GM18868 (cell line): ENCODE results near the gene ABCA3.
"Not testable (repeated sequence)": the region's sequence is repeated elsewhere in the genome, so short reads cannot be mapped to it uniquely, and the experiment has no call there.

Source experiments
- ATAC-seq: cut with Tn5 transposase; IDR thresholded peaks from one replicate; pipeline ENCODE4 v1.9.1; 2021; ENCODE audit warnings: mild to moderate bottlenecking, moderate library complexity; ENCODE audit not compliant: unreplicated experiment

The ABCA3 gene

DNA sequence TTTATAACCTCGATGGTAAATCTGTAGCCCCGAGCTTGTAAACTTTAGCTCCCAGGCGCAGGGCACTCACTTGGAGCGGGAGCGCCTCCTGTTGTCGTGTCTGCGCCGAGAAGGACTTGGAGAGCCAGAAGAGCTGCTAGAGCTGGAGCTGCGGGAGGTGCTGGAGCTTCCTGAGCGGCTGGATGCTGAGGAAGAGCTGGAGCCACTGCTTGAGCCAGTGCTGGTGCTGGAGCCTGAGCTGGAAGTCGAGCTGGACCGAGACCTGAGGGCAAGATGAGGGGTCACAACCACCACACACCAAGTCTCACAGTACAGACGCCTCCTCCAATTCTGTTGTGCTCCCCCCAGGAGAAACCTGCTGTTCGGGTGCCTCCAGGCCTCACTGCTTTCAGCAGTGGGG, 77.5 kb downstream of the ABCA3 start:
- not testable (repeated sequence) for ATAC-seq

DNA sequence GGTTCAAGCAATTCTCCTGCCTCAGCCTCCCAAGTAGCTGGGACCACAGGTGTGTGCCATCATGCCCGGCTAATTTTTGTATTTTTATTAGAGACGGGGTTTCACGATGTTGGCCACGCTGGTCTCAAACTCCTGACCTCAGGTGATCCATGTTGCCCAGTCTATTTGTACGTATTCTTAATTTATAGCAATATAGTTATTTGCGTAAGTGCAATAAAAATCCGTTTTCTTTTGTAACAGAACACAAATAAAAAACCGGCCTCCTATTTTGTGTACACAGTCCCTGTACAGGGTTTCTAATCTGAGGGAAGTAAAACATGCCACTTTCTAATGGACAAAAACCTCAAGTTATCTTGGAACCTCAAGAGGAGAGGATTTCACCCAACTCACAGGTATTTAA, 80.3 kb downstream of the ABCA3 start:
- no peak for ATAC-seq

DNA sequence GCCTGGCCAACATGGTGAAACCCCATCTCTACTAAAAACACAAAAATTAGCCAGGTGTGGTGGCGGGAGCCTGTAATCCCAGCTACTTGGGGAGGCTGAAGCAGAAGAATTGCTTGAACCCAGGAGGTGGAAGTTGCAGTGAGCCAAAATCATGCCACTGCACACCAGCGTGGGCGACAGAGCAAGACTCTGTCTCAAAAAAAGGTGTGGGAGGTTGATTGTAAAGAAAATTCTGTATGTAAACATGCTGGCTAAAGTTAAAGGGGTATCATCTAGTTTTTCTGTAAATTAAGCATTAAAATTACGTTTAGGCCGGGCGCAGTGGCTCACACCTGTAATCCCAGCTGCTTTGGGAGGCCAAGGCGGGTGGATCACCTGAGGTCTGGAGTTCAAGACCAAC, 82.0 kb downstream of the ABCA3 start:
- ATAC-seq = not testable (repeated sequence)

DNA sequence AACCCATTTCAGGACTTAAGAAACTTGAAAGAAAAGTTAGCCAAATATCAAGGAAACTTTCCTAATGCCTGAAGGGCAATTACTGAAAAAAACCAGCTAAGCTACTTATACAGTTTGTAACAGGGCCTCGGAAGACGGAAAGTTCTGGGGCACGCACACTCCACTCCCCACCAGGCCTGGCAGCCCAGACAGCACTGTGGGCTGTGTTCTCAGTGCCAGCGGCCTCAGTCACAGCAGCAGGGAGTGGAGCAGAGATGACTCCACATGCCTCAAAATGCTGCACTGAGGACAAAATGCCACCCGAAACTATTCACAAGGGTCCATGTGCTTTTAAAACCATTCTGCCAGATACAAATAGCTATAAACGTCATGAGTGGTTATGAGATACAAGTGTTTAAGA, 82.8 kb downstream of the ABCA3 start:
- ATAC-seq = no peak

DNA sequence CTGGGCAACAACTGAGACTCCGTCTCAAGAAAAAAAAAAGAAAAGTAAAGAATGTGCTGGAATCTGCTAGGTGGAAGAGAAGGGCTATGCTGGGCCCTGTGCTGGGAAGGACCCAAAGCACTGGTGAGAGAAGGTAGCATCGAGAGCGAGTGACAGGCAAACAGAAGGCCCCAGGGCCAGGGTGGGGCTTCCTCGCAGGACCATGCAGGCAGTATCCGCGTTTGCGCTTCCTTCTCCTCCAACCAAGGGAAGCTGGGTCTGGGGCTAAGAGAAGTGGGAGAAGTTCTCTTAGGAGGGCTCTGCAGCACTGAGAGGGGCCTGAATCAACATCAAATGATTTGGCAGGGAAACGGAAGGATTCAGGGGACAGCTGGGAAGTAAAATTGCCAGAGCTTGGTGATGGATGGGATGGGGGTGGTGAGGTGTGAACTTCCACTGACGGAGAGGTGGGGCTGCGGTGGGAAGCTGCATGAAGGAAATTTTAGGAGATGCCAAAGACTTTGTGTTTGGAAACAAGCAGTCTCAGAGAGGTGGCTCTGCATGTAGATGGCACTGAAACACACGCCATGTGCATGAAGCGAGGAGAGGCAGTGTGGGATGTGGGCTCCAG, 83.9 kb downstream of the ABCA3 start:
- no peak for ATAC-seq

DNA sequence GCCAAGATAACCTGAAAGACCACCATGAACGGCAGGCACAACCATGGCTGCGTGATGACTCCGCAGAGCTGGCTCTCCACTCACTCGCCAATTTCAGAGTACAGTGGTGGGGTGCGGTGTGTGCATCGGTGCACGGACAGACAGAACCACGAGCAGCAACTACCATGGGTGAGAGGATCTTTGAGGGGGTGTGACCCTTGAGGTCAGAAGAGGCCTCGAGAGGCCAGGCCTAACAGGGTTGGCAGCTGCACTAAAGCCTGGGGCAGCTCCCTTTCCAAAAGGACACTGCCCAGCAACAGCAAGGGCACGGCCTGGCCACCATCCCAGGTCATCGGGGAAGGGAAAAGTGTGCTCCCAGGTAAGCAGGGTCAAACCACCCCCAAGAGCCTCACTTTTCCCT, 87.2 kb downstream of the ABCA3 start:
- ATAC-seq = no peak

DNA sequence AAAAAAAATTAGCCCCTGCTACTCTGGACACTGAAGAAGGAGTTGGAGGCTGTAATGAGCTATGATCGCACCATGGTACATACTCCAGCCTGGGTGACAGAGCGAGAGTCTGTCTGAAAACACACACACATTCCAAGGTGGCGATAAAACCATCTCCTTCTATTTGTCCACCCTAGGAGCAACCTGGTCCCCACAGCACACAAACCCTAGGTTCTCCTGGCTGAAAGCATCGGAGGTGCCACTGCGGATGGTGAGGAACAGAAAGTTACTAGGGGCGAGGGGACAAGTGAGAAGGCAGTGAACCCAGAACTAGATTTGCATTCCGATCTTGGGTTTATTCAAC, 87.8 kb downstream of the ABCA3 start:
- no peak for ATAC-seq

DNA sequence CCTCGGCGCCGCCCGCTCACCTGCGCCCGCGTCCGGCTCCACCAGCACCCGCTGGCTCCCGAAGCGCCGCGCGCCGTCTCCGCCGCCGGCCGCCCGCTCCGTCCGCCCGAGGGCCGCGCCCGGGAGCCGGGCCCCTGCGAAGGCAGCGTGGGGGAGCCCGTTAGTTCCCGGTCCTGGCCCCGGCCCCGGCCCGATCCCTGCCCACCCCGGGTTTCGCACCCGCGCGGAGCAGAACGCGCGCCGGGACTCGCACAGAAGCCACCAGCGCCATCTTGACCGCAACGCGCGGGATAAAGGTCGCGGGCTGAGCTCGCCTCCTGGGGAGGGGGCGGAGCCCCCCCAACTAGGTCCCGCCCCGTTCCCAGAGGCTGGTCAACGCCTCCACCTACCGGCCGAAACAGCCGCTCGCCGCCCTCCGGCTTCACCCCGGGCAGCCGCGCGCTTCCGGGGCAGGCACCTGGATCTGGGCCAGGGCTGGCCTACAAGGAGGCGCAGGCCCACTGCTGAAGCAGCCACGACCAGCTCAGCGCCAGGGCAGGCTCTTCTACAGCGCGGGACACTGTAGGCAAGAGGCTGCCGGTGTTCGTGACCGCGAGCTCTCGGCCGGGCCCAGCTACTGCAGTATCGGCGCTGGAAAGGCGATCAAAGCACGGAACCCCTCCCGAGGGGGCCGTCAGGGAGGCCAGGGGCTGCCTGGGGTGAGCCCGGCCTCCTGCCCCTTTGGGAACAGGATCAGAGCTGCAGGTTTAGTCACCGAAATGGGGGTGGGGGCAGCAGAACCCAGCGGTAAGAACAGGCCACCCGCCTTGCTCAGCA, 89.0 kb downstream of the ABCA3 start, which contains the start of gene ECI1:
Gene ECI1 (minus strand): TSS at position 292 of the 816 bp plus-strand sequence. CDS start 21 bp downstream, at position 271.
- peak; percentile 89 for ATAC-seq

DNA sequence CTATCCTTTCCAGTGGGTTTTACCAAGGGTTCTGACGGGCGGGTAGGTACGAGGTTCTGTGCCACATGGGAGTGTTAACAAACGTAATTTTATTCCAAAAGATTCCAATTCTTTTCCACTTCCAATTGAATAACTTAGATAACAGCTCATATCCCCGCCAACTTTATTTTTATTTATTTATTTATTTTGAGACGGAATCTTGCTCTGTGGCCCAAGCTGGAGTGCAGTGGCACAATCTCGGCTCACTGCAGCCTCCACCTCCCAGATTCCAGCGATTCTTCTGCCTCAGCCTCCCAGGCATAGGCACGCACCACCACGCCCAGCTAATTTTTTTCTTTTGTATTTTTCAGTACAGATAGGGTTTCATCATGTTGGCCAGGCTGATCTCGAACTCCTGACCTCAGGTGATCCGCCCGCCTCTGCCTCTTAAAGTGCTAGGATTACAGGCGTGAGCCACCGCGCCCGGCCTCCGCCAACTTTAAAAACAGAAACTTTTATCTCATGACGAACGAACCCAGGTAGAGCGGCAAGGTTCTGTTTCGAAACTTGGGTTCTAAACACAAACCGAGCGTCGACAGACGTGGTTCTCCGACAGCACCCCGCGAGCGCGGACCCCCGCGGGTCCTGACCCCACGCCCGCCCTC, 89.8 kb downstream of the ABCA3 start:
- ATAC-seq = no peak

DNA sequence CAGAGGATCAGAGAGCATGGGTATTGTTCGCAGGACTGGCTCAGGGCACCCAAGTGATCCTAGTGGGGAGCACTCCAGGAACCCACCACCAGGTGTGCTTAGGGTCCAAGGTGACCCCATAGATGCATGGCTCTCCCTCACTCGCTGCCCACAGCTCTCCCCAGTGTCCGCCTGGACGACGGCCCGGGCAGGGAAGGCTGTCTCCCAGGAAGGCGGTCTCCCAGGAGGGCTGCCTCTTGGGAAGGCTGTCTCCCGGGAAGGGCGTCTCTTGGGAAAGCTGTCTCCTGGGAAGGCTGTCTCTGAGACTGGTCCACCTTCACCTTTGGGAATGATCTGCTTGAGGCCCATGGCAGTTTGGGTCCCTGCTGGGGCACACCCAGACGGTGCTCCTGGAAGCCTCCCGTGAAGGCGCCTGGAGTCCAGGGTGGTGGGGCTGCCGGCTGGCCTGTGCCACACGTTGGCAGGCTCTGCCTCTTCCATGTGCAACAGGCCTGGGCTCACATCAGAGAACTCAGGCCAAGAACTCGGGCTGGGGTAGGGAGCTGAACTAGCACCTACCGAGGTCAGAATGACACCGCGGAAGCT, 94.1 kb downstream of the ABCA3 start:
- ATAC-seq = no peak

DNA sequence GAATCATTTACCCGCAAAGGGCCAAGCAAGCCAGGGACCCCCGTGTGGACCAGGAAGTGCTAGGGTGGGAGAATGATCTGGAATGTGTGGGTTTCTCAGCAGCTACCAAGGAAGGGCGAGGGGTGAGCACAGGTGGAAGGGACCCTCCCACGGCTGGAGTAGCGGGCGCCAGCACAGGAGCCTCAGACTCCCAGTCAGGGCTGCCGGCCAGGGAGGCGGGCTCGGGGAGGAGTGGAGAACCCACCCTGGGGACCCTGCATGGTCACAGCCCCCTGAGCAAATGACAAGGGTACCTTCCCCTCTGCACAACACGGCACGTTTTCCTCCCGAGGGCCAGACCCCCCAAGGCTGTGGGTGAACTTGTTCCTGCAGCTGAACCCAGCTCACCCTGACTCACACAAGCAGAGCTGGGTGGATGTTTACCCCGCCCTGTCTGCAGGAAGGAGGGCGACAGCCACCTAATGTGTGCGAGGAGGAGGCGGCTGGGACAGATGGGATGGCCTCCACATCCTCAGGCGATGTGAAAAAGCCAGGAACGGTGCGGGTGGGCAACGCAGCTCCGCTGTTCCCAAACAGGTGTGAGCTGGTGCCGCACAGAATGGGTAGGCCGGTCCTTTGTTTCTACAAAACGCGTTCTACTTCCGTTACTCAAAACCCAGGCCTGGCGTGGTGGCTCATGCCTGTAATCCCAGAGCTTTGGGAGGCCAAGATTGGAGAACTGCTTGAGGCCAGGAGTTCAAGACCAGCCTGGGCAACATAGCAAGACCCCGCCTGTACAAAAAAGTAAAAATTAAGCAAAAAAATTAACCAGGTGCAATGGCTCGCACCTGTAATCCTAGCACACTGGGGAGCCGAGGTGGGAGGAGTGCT, 95.4 kb downstream of the ABCA3 start:
- ATAC-seq = no peak

DNA sequence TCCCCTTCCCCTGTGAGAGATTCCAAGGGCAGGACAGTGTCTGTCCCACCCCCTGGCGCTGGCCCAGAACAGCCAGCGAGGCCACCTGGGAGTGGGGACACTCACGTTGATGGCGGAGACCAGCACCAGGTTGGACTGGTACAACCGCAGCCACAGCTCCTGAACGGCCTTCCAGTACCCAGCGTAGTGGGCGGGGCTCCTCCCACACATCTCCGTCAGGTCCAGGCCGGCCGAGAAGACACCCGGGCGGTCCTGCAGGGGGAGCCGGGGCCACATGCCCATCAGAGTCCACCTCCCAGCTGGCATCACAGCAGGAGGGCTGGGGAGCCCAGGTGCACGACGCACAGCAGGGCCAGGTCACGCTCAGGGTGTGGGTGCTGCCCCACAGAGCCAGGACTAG, 96.2 kb downstream of the ABCA3 start:
- ATAC-seq = no peak

DNA sequence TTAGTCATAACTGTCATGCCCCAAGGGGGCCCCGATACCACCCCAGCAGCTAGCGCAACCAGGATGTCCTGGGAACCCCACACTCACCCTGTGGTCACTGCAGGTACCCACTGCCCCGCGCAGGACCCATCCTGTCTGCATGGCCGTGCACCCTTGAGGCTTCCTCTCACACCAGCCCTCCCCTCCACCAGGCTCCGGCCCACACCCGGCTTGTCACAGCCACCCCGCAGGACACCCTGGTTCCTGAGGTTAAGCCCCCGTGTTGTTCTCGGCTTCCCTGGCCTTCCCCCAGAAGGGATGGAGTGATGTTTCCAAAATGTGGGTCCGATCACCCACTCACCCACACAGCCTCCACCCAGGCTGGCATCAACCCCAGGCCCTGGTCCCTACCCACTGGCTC, 96.7 kb downstream of the ABCA3 start:
- no peak for ATAC-seq

DNA sequence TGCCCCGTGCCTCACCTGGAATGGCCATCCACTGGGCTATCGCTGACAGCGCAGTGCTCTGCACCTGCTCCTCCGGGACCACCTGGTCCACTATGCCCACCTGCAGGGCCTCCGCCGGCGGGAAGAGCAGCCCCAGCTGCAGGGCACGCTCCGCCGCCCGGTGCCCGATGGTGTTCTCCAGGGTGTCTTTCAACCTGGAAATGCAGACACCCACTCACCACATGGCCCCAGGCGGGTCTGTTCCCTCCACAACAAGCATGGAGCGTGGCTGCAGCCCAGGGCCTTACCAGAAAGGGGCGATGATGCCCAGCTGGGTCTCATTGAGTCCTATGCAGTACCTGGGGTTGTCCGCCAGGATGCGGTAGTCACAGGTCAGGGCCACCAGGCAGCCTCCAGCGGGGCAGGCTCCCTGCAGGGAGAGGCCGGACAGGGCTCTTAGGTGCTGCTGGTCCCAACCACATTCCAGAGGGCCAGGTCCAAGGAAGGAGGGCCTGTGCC, 97.4 kb downstream of the ABCA3 start:
- no peak for ATAC-seq

DNA sequence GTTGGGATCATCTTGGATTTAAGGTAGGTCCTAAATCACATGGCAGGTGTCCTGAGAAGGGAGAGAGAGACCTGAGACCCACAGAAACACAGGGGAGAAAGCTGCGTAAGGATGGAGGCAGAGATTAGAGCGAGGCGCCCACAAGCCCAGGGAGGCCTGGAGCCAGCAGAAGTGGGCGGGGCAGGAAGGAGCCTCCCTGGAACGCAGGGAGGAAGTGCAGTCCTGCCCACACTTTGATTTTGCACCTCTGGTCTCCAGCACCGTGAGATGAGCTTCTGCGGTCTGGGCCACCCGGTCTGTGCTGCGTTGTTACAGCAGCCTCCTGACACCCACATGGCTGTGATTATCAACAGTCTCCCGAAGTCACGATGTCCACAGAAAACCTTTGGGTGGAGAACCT, 97.9 kb downstream of the ABCA3 start:
- ATAC-seq = no peak

DNA sequence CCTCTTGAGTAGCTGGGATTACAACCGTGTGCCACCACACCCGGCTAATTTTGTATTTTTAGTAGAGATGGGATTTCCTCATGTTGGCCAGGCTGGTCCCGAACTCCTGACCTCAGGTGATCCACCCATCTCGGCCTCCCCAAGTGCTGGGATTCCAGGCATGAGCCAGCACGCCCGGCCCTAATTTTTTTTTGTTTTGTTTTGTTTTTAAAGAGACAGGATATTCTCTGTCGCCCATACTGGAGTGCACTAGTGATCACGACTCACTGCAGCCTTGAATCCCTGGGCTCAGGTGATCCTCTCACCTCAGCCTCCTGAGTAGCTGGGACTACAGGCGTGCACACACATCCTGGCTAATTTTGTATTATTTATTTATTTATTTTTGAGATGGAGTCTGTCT, 100.2 kb downstream of the ABCA3 start:
- ATAC-seq = not testable (repeated sequence)

DNA sequence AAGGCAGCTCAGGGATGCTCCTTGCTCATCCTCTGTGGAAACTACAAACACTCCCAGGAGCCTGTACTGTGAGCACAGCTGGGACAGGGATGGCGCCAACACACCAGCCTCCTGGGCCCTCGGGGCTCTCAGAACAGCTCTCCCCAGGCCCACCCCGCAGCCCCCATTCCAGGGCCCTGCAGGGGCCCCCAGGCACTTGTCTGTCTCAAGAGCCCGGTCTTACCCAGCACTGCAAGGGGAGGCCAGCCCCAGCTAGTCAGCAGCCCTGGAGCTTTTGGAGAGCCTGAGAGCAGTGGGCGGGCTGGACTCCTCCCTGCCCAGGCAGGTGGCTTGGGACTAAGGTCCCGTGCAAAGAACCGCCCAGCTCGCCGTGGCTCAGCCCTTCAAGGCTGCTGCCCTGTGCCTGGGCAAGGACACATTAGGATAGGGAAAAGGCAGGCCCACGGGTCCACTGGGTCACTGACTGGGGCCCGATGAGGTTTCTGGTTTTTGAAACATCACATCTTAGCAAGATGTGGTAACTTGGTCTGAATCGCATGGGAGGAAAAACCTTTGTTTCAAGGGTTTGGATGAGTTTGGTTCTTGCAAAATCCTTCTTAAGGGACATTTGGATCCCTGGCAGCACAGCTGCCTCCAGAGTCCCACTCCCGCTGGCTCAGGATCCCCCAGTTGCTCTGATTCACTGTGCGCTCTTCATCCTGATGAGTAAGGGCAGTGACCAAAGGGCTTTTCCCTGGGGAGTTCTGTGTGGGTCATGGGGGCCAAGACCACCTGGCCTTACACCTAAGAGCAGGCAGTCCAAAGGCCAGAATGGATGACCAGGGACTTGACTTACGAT, 101.5 kb downstream of the ABCA3 start:
- no peak for ATAC-seq

DNA sequence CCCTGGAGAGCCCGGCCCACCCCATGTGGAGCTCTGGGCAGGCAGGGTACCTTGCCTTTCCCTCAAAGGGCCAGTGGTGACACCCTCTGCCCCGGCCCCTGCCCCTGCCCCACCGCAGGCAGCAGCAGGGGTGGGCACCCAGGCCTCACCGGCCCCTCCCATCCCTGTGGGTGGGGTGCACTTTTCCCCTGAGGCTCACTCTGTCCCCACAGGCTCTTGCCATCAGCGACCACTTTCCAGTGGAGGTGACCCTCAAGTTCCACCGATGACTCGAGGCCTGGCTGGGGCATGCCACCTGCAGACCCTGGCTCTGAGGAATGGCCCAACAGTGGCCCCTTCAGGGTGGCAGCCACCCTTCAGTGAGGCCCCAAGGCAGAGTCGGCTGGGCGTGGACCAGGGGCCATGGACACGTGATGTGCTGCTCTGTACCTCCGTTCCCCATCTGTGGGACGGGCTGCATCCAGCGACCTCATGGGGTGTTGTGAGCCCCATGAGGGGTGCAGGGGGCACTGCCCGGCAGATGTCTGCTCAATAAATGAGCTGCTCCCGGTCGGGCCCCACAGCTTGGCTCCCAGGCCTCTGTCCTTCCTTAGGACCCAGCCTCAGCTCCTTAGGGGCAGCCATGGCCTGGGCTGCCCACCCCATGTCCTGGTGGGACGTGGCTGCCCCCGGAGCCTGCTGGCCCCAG, 102.2 kb downstream of the ABCA3 start:
- no peak for ATAC-seq

DNA sequence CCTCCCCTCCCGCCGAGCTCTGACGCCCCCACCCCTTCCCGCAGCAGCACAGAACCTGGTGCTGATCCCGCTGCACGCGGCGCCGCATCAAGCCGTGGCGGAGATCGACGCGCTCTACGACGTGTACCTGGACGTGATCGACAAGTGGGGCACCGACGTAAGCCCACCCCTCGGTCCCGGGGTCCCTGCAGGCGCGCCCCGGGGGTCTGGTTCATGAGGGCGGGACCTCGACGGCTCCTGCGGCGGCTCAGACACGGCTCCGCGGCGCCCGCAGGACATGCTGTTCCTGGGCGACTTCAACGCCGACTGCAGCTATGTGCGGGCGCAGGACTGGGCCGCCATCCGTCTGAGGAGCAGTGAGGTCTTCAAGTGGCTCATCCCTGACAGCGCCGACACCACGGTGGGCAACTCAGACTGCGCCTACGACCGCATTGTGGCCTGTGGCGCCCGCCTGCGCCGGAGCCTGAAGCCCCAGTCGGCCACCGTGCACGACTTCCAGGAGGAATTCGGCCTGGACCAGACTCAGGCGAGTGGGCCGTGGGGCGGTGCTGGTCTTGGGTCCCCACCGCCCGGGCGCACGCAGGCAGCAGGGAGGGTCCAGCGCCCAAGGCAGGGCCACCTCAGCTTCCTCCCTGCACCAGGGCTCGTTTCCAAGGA, 102.9 kb downstream of the ABCA3 start:
- no peak for ATAC-seq
